Femur (tissue), 1 donor: Measurements from ENCODE around the gene HGD.
"Not testable (repeated sequence)": the region's sequence is repeated elsewhere in the genome, so short reads cannot be mapped to it uniquely, and the experiment has no call there.

Experiments used
- DNase-seq: peaks from one replicate; pipeline ENCODE4 v3.0.0-alpha.2; 2017

HGD gene

DNA sequence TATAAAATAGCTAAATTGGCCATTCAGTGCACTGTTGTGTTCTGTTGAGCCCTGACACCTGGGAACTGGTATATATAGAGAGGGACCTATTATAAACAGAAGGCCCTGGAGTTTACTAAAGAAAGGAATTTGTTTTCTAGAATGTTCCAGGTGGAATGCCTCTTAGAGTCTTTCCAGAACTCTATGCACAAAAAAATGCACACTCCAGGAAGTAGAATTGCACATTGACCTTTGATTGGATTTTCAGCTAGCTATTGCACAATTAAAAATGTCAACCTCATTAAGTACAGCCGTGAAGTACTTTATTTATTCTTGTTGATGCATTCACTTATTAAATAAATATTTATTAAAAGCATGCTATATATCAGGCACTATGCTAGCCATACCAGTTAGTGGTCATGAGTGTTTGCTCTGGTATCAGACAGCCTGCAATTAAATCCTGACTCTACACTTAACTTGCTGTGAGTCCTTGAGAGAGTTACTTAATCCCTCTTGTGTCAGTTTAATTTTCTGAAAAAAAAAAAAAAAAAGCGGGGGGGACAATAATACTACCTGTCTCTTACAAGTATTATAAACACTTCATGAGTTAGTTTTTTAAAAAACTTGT is 45.1 kb downstream of the HGD start:
- DNase-seq: no peak

DNA sequence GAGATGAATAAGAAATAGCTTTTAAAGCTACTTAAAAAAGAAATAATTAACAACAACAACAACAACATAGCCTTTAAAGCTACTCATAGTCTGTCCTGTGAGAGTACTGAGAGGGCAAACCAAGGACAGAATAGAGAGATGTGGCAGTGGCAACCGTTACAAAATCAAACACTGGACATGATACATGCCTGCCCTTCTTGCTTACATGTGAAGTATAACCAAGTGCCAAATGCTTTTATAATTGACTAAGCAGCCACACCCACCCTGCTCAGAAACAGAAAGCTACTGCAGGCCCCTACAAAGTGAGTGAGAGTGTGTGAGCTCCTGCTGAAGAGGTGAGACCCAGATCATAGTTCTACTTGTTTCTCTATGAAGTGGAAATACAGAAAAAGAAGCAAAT is 47.5 kb downstream of the HGD start:
- DNase-seq: no peak

DNA sequence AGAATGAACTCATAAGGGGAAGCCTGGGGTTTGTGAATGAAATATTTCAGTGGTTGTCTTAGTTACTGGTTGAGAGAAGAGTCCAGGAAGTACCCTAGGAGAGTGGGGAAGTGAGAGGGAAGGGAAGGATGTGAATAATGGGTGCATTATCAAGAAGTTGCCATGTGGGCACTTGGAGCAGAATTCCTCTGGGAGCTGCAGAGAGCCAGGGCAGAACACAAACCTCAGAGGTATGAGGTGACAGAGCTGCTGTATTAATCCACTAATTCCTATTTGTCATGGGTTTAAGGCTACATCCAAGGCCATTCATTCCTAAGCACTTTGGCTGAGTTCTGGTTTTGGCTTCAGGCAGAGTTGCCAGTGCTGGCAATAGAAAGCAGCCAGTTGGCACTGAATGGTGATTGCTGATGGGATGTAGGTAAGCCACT is 56.9 kb downstream of the HGD start:
- DNase-seq: no peak

DNA sequence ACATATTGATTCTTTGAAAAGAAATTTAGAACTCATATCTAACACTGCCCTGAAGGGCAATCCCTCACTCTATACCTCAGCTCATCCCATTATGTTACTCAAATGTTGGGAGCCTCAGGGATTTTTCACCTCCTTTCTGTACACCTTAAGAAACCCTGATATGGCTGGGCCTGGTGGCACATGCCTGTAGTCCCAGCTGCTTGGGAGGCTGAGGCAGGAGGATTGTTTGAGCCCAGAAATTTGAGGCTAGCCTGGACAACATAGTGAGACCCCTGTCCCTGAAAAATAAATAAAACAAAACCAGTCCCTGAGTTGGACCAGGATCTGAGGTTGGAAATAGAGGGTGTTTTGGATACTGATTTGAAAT is 58.3 kb downstream of the HGD start:
- DNase-seq: no peak

DNA sequence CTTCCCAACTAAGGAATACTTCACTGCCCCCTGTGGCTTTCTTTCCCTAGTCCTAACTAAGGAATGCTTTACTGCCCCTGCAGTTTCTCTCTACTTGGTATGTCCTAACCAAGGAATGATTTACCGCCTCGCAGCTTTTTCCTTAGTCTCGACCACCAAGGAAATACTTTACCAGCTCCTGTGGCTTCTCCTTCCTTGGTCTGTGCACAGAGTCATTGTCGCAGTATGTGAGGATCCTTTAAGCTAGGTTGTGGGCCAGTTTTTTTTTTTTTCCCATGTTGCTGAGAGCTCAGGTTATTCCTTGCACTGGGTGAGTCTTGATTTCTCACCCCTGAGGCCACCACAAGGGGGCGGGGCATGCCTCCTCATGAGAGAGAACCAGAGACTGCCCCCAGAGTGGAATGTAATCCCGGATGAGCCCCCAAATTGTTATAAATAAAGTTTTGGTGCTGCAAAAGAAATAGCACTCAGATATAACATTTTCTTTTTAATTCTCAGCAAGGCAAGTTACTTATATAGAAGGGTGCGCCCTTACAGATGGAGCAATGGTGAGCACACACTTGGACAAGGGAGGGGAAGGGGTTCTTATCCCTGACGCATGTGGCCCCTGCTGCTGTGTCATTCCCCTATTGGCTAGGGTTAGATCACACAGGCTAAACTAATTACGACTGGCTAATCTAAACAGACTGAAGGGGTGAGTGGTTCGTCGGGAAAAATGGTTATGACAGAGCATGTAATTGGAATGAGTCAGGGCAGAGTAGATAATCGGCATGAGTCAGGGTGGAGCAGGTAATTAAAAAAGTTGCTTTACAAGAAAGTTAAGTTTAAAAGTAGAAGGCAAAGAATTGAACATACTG is 58.9 kb downstream of the HGD start:
- no peak for DNase-seq

DNA sequence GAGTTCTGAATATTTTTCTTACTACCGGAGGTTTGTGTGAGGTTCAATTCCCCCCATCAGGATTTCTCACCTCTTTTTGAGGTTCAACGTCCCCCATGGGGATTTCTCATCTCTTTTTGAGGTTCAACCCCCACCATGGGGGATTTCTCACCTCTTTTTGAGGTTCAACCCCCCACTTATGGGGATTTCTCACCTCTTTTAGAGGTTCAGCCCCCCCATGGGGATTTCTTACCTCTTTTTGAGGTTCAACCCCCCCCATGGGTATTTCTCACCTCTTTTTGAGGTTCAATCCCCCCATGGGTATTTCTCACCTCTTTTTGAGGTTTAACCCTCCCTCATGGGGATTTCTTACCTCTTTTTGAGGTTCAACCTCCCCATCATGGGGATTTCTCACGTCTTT is 59.6 kb downstream of the HGD start:
- no peak for DNase-seq

DNA sequence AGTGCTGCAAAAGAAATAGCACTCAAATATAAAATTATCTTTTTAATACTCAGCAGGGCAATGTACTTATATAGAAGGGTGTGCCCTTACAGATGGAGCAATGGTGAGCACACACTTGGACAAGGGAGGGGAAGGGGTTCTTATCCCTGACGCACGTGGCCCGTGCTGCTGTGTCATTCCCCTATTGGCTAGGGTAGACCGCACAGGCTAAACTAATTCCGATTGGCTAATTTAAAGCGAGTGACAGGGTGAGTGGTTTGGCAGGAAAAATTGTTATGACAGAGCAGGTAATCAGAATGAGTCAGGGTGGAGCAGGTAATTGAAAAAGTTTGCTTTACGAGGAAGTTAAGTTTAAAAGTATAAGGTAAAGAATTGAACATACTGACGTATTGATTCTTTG is 65.3 kb downstream of the HGD start:
- not testable (repeated sequence) for DNase-seq

DNA sequence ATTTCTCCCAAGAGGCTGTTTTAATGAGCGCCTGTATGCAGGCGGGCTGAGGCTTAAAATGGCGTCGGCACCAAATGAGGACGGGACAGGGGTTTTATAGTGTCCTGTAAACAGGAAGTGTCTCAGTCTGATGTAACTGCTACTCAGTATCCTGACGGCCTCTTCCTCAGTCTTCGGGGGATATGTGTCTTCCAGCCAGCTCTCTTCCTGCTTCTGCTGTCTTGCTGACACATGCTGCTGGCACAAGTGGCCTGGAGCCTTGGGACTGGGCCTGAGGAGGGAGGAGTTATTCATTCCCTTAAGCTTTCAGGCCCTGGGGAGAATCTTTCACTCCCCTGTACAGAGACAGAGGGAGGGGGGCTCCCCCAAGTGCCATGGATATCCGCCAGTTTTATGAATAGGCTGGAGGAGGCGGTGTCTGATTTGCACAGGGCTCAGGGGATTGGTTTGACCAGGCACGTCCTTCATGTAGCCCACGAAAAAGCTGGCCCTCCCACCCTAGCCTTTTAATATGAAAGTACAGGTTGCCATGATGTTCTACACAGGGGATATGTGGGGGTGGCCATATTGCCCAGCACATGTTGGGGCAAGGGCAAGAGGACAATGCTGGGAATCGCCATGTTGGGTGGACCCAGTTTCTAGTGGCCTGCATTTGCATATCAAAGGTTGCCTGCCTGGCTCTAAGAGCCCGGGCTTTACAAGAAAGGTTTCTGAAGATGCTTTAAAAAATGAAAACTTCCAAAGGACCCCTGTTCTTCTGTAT is 66.0 kb downstream of the HGD start:
- DNase-seq: no peak

DNA sequence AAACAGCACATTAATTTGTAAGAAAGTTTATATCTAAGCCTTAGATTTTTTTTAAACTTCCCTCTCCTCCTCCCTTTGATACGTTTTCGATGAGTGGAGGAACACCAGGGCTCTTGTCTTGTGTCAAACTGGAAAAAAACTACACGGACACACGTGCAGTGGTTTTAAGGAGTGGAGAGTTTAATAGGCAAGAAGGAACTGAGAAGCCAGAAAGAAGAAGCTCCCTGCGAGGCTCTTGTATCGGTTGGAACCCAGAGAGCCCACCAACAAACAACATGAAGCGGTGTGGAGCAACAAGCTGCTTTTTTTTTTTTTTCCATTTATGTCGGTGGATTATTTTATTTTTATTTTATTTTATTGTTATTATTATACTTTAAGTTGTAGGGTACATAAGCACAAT is 67.3 kb downstream of the HGD start:
- no peak for DNase-seq

DNA sequence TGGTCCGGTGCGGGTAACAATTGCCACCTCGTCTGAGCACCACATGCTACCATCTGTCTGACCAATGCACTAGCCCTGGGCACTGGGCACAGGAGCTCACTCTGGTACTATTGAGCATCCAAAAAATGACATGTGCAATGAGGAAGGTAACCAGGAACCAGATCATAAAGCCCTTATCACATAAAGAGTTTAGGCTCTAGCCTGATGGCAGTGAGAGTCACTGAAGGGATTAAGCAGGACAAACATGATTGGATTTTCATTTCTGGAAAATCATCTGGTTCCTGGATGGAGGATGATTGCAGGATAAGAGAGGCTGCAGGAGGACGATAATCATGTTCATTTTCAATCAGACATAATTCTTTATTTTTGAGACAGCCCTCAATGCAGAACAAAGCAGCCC is 73.5 kb downstream of the HGD start:
- no peak for DNase-seq

DNA sequence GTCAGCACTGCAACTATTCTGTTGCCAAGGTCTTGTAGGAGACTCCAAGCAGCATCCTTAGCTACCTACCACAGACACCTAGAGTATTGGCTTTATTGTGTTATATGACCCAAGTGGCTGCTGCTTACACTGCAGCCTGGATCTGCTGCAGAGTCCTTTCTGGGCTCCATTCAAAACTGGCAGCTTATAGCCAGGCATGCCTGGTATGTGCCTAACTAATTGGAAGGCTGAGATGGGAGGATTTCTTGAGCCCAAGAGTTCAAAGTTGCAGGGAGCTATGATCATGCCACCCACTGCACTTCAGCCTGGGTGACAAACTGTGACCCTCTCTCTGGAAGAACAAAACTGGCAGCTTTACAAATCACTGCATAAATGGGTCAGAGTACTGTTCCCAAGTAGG is 77.3 kb downstream of the HGD start:
- DNase-seq: no peak

DNA sequence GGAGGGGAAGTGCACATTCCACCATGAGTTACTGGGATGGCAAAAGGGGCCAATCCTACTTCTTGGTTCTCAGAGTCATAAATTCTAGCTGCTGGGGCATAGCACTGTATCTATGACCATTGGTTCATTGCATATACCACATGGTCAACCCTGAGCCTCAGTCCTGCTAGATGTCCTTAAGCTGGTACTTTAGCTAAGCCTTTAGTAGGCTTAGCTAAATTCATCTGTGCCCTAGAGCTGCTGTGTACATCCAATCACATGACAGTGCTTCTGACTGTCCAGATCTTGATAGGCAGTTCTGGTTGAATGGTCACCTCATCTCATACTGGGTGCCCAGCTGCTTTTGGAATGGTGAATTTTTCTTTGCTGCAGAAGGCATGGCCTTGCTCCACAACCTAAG is 77.7 kb downstream of the HGD start:
- no peak for DNase-seq

DNA sequence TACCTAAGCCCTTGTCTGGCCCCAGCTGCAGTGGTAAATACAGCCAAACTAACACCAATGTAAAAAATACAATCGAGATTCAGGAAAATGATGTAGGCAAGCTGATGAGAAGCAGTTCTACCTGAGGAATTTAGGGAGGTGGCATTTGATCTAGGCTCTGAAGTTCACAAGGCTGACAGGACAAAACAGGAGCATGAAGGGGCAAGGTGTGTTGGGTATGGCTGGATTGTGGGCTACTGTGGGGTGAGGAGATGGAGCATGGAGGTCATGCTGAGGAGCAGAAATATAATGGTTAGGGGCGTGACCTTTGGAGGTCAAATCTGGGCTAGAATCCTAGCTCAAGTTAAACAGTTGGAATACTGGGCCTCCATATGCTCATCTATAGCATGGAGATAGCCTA is 79.4 kb downstream of the HGD start:
- no peak for DNase-seq

DNA sequence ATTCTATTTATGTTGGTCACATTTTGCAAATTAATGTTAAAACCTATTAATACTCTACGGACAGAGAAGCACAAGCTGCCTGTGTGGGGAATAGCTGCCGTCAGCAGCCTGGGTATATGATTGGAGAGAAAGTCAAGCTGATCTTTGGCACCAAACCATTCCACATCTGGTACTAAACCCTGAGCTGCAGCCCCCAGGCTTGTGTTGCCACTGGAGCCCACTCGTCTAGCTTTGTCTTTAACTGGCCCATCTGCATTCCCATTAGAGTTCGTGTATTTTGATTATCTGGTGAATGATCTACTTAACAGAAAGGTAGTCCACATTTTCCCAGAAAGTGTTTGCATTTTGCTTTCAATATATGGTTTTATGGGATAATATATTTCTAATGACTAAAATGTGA is 80.5 kb downstream of the HGD start:
- no peak for DNase-seq

DNA sequence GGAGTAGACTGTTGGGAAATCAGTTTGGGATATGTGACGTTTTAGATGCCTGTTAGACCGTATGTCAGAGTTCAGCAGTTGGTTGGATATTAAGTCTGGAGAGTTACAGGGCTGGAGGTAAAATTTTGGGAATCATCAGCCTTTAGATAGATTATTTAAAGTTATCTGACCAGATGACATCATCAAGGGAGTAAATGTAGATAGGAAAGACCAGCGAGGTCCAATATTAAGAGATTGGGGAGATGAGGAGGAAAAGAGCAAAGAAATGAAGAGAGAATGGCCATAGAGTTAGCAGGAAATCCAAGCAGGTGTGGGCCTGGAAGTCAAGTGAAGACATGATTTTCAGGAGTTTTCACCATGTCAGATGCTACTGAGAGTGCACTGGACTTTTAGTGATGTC is 82.8 kb downstream of the HGD start:
- DNase-seq: no peak

DNA sequence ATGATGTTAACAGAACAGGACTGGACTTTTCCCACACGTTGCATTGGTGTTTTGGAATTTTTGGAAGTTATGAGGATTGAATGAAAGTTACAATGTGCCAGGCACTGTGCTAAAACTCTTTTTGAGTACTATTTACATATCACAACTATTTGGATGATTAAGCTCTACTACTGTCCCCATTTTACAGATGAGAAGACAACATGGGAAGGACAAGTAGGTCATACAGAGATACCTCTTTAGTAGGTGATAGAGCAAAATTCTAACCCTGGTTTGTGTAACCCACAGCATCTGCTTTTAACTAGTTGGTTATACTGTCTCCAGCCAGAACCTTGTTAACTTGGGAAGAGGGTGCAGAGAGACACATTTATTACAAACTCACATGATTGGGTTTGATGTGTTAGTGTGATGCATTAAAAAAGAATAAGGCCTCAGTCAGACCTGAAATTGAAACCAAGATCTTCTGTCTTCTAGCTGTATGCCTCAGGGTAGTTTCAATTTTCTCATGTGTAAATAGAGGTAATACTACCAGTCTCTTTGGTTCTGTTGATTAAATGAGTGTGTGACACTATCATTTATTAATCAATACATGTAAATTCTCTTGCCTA is 84.5 kb downstream of the HGD start:
- no peak for DNase-seq

DNA sequence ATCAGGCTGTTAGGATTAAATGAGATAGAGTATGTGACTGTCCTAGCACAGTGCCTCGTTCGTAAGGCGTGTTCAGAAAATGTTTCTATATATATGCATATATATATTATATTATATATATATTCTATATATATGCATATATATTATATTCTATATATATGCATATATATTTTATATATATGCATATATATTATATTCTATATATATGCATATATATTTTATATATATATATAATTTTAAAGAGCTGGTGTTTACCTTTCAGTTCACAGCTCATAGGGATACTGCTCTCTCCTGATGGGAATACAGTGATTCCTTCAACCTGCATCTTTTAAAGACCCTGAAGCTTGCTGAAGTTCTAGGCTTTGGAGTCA is 85.2 kb downstream of the HGD start:
- no peak for DNase-seq

DNA sequence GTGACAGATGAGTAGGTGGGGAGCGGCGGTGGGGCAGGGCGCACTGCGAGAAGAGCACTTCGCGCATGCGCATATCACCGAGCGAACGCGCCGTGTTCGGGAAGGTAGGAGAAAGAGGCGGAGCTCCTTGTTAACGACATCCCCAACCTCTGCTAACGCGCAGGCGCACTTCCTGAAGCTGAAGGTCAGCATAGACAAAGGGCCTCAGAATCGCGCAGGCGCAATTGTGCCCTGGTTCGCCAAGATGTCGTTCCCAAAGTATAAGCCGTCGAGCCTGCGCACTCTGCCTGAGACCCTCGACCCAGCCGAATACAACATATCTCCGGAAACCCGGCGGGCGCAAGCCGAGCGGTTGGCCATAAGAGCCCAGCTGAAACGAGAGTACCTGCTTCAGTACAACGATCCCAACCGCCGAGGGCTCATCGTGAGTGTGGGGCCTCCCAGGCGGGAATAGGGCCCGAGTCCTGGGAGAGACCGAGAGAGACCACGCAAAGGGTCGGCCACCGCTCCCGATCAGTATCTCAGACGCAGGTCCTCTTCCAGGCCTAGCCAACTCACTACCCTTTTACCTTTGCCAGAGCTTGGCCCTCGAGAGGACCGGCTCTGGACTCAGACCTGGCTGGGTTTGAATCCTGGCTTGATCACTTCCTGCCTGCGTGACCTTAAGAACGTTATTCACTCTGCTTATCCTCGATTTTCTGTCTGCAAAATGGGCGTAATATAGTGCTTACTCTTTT is 85.8 kb downstream of the HGD start, which contains the start of gene NDUFB4:
Gene NDUFB4, plus strand, starts transcription at position 221 of the 737 bp plus-strand sequence. Its CDS starts 24 bp downstream, at position 245.
- DNase-seq: peak; percentile 98

DNA sequence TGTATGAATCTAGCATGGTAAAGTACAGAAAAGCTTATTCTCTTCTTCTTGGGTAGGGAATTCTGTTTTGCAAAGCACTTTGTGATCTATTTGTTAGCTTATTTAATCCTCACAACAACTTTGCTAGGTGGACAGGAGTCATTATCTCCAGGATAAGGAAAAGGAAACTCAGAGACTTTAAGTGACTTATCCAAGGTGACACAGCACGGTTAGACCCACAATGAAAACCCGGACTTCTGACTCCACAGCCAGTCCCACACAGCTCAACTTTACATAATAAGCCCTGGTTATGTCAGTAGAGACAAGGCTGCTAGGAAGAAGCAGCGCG is 86.3 kb downstream of the HGD start:
- DNase-seq: no peak

DNA sequence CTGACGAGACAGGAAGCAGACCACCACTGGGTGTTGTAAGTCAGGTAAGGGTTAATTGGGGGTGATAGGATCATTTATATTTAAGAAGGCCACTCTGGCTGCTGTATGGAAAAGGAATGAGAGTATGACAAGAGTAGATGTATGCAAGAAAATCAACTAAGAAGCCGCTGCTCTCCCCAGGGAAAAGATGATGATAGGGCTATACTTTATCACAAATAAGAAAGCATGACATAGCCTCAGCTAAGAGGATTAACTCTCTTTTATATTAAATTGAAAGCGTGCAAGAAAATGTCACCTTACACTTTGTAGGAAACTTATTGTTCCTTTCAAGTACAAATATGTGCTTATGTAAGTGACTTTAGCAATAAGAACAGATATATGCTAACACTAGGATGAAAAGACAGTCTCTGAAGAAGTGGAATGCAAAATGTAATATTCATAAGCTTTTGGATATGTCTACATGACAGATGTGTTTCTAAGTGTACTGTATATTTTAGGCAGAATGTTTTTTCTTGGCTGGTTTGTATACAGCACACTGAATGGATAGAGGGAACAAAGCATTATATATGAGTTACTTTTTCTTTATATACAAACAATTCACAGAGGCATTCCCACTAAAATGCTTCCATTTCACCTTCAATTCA is 94.6 kb downstream of the HGD start:
- no peak for DNase-seq
